Activated CD4-positive, alpha-beta T cell treated with anti-CD3 and anti-CD28 coated beads for 36 hours (primary cell): ENCODE data around the gene CEP78. TPM values are rescaled to one million over a fixed set of nuclear protein-coding genes. Genes with fewer than 3 reads are reported as not detected.
"Not testable (repeated sequence)": the region's sequence is repeated elsewhere in the genome, so short reads cannot be mapped to it uniquely, and the experiment has no call there.

Experiments used
- ATAC-seq: fragments of 200-7000 bp; cut with Tn5 transposase; one replicate; pipeline ENCODE4 v1.10.0; 2021; ENCODE audit warnings: mild to moderate bottlenecking, moderate library complexity
- CTCF ChIA-PET: fragments of 350-600 bp; sonication (Branson Sonifier 250); formaldehyde crosslinking; loops from one replicate; lab custom pipeline; 2021; ENCODE audit warnings: antibody characterized with exemption; lab: Charles Lee
- POLR2A ChIA-PET: fragments of 350-600 bp; sonication (Branson Sonifier 250); formaldehyde crosslinking; loops from one replicate; lab custom pipeline; 2021; ENCODE audit warnings: antibody characterized with exemption, inconsistent platforms; lab: Charles Lee
- DNase-seq: peaks from one replicate; pipeline ENCODE4 v3.0.0-alpha.2; 2020
- H3K27ac Mint-ChIP-seq: one replicate; pipeline ENCODE4 v1.8.0; 2021; ENCODE audit warnings: mixed read lengths
- H3K27me3 Mint-ChIP-seq: one replicate; pipeline ENCODE4 v1.8.0; 2021; ENCODE audit warnings: mixed read lengths
- H3K36me3 Mint-ChIP-seq: one replicate; pipeline ENCODE4 v1.8.0; 2021; ENCODE audit warnings: low read depth, mixed read lengths
- H3K4me1 Mint-ChIP-seq: one replicate; pipeline ENCODE4 v1.8.0; 2021; ENCODE audit warnings: mixed read lengths
- H3K4me3 Mint-ChIP-seq: one replicate; pipeline ENCODE4 v1.8.0; 2021; ENCODE audit warnings: mild to moderate bottlenecking, moderate library complexity, mixed read lengths
- H3K9me3 Mint-ChIP-seq: one replicate; pipeline ENCODE4 v1.8.0; 2021; ENCODE audit warnings: low read depth, mixed read lengths
- intact Hi-C, 2 experiments: fragments of 100-400 bp; cut with DNase I in 1 of 2; cut with micrococcal nuclease in 1 of 2; formaldehyde crosslinking; loops; one replicate each; pipeline versions ENCODE4 v1.14.2 to v1.15.1; 2022 to 2024; cut with DNase I, micrococcal nuclease
- total RNA-seq, 2 experiments: library from RNA; stranded (reverse); gene quantifications; one replicate each; pipeline ENCODE4 v1.2.3, GENCODE V29; 2021

Gene CEP78
- total RNA-seq, 2 experiments from 2014 or later, result 35.0 to 39.2 TPM

- Mint-ChIP-seq H3K27me3 (no peaks in the 10 kb centered on the region), H3K27ac (no peak overlapping the region), H3K4me3 (no peak overlapping the region), H3K9me3 (peaks cover 16% of the 10 kb centered on the region), H3K36me3 (no peaks in the 10 kb centered on the region), H3K4me1 (peaks cover 40% of the 10 kb centered on the region)
- no peak for DNase-seq
- no peak for ATAC-seq
- ChIA-PET POLR2A (no interaction called here), CTCF (no interaction called here)
- intact Hi-C loops, result no loop called here
These were observed 26.7 kb upstream of the CEP78 start for GRCh38 chr9:78209127-78209526.

- ChIA-PET CTCF (interaction anchor here (0.9 kb wide), 1 partner anchor 233 kb away, joined by 3 read pairs; no protein-coding TSS in a partner anchor), POLR2A (no interaction called here)
- H3K27me3 Mint-ChIP-seq, result no peaks in the 10 kb centered on the region
- peaks cover 40% of the 10 kb centered on the region for H3K4me1 Mint-ChIP-seq
- H3K4me3 Mint-ChIP-seq, result no peak overlapping the region
- no peak overlapping the region for H3K27ac Mint-ChIP-seq
- no peaks in the 10 kb centered on the region for H3K36me3 Mint-ChIP-seq
- DNase-seq, result no peak
- intact Hi-C loops, result loop anchor here (5.0 kb wide), 4 partner anchors 79 to 754 kb away; partner anchors contain the start of gene GNAQ (in 1 of the 2)
- no peak for ATAC-seq
- H3K9me3 Mint-ChIP-seq, result peaks cover 6% of the 10 kb centered on the region
These were observed 25.0 kb upstream of the CEP78 start for GRCh38 chr9:78210841-78211301.

- peak; percentile 48 for ATAC-seq
- H3K4me1 Mint-ChIP-seq, result peaks cover 40% of the 10 kb centered on the region
- intact Hi-C loops, result loop anchor here (5.0 kb wide), 4 partner anchors 81 to 756 kb away; partner anchors contain the start of gene GNAQ (in 1 of the 2)
- no peak overlapping the region for H3K27ac Mint-ChIP-seq
- H3K9me3 Mint-ChIP-seq, result no peaks in the 10 kb centered on the region
- no peaks in the 10 kb centered on the region for H3K27me3 Mint-ChIP-seq
- DNase-seq, result no peak
- CTCF ChIA-PET, result interaction anchor here (1.2 kb wide), 1 partner anchor 756 kb away, joined by 3 read pairs; no protein-coding TSS in a partner anchor
- POLR2A ChIA-PET, result no interaction called here
- no peak overlapping the region for H3K4me3 Mint-ChIP-seq
- H3K36me3 Mint-ChIP-seq, result no peaks in the 10 kb centered on the region
These were observed 23.0 kb upstream of the CEP78 start for GRCh38 chr9:78212868-78213267.

- Mint-ChIP-seq H3K4me3 (no peak overlapping the region), H3K27ac (no peak overlapping the region), H3K27me3 (no peaks in the 10 kb centered on the region), H3K4me1 (peaks cover 37% of the 10 kb centered on the region), H3K36me3 (no peaks in the 10 kb centered on the region), H3K9me3 (no peaks in the 10 kb centered on the region)
- CTCF ChIA-PET, result interaction anchor here (1.1 to 1.4 kb wide), 3 partner anchors 11 to 21 kb away, joined by 3 to 4 read pairs (median 3); no protein-coding TSS in a partner anchor
- ATAC-seq (peak; percentile 55), DNase-seq (no peak)
- intact Hi-C loops, result loop anchor here (5.0 kb wide), 4 partner anchors 81 to 756 kb away; partner anchors contain the start of gene GNAQ (in 1 of the 2)
- POLR2A ChIA-PET, result no interaction called here
These were observed 22.2 kb upstream of the CEP78 start for GRCh38 chr9:78213712-78214111.

GRCh38 chr9:78214492-78214891 is 21.4 kb upstream of the CEP78 start:
- ATAC-seq (no peak), DNase-seq (no peak)
- Mint-ChIP-seq H3K4me3 (no peak overlapping the region), H3K27ac (no peak overlapping the region), H3K36me3 (no peaks in the 10 kb centered on the region), H3K9me3 (no peaks in the 10 kb centered on the region), H3K4me1 (peaks cover 35% of the 10 kb centered on the region), H3K27me3 (no peaks in the 10 kb centered on the region)
- ChIA-PET CTCF (interaction anchor here (0.7 to 1.4 kb wide), 5 partner anchors 12 to 468 kb away, joined by 3 to 4 read pairs (median 3); no protein-coding TSS in a partner anchor), POLR2A (no interaction called here)
- intact Hi-C loops, result loop anchor here (5.0 kb wide), 4 partner anchors 82 to 757 kb away; partner anchors contain the start of gene GNAQ (in 1 of the 2)

GRCh38 chr9:78215706-78216105 is 20.2 kb upstream of the CEP78 start:
- CTCF ChIA-PET, result interaction anchor here (0.5 to 0.7 kb wide), 4 partner anchors 20 to 1957 kb away, joined by 3 to 6 read pairs (median 4); no protein-coding TSS in a partner anchor
- Mint-ChIP-seq H3K36me3 (no peaks in the 10 kb centered on the region), H3K9me3 (no peaks in the 10 kb centered on the region), H3K27ac (no peak overlapping the region), H3K4me1 (peaks cover 27% of the 10 kb centered on the region), H3K27me3 (no peaks in the 10 kb centered on the region), H3K4me3 (no peak overlapping the region)
- intact Hi-C loops, result no loop called here
- POLR2A ChIA-PET, result no interaction called here
- no peak for ATAC-seq
- no peak for DNase-seq

GRCh38 chr9:78218890-78219289 is 17.0 kb upstream of the CEP78 start:
- no peaks in the 10 kb centered on the region for H3K36me3 Mint-ChIP-seq
- no peak overlapping the region for H3K27ac Mint-ChIP-seq
- intact Hi-C loops, result no loop called here
- H3K4me3 Mint-ChIP-seq, result no peak overlapping the region
- no peaks in the 10 kb centered on the region for H3K4me1 Mint-ChIP-seq
- CTCF ChIA-PET, result interaction anchor here (0.5 to 1.1 kb wide), 4 partner anchors 12 to 248 kb away, joined by 3 read pairs; no protein-coding TSS in a partner anchor
- no peaks in the 10 kb centered on the region for H3K9me3 Mint-ChIP-seq
- DNase-seq, result no peak
- POLR2A ChIA-PET, result interaction anchor here (0.7 kb wide), 1 partner anchor 446 kb away, joined by 3 read pairs; no protein-coding TSS in a partner anchor
- ATAC-seq, result no peak
- H3K27me3 Mint-ChIP-seq, result no peaks in the 10 kb centered on the region

GRCh38 chr9:78221425-78221824 is 14.4 kb upstream of the CEP78 start:
- Mint-ChIP-seq H3K27me3 (no peaks in the 10 kb centered on the region), H3K4me1 (no peaks in the 10 kb centered on the region), H3K36me3 (no peaks in the 10 kb centered on the region), H3K9me3 (no peaks in the 10 kb centered on the region), H3K4me3 (no peak overlapping the region), H3K27ac (no peak overlapping the region)
- DNase-seq (no peak), ATAC-seq (no peak)
- CTCF ChIA-PET, result interaction anchor here (0.8 kb wide), 1 partner anchor 75 kb away, joined by 3 read pairs; the partner anchor contains the start of gene PSAT1
- intact Hi-C loops, result no loop called here
- POLR2A ChIA-PET, result no interaction called here

- H3K4me1 Mint-ChIP-seq, POLR2A ChIA-PET, H3K27me3 Mint-ChIP-seq, ATAC-seq, H3K4me3 Mint-ChIP-seq, H3K36me3 Mint-ChIP-seq, H3K9me3 Mint-ChIP-seq, H3K27ac Mint-ChIP-seq, DNase-seq, intact Hi-C loops: not testable (repeated sequence)
- CTCF ChIA-PET, result interaction anchor here (0.8 kb wide), 1 partner anchor 75 kb away, joined by 3 read pairs; the partner anchor contains the start of gene PSAT1
These were observed 14.0 kb upstream of the CEP78 start for GRCh38 chr9:78221841-78222240.

GRCh38 chr9:78230761-78231160 is 5.1 kb upstream of the CEP78 start:
- Mint-ChIP-seq H3K4me1 (peaks cover 4% of the 10 kb centered on the region), H3K9me3 (no peaks in the 10 kb centered on the region), H3K27me3 (no peaks in the 10 kb centered on the region), H3K4me3 (no peak overlapping the region), H3K27ac (no peak overlapping the region), H3K36me3 (no peaks in the 10 kb centered on the region)
- intact Hi-C loops, result no loop called here
- DNase-seq (no peak), ATAC-seq (no peak)
- ChIA-PET POLR2A (no interaction called here), CTCF (interaction anchor here (0.6 kb wide), 1 partner anchor 404 kb away, joined by 4 read pairs; no protein-coding TSS in a partner anchor)

- not testable (repeated sequence) for H3K9me3 Mint-ChIP-seq
These were observed 3.4 kb upstream of the CEP78 start for GRCh38 chr9:78232471-78232870.

More at GRCh38 chr9:78232471-78232870, 3.4 kb upstream of the CEP78 start:
- CTCF ChIA-PET, H3K4me1 Mint-ChIP-seq, ATAC-seq, H3K4me3 Mint-ChIP-seq, DNase-seq, H3K27ac Mint-ChIP-seq, intact Hi-C loops, H3K27me3 Mint-ChIP-seq, H3K36me3 Mint-ChIP-seq: not testable (repeated sequence)
- POLR2A ChIA-PET, result interaction anchor here (0.6 kb wide), 1 partner anchor 24 kb away, joined by 3 read pairs; no protein-coding TSS in a partner anchor
